ENCODE measurements around the gene PODXL2. TPM values are rescaled to one million over a fixed set of nuclear protein-coding genes. Genes with fewer than 3 reads are reported as not detected.

PODXL2 gene
- 3.8 TPM for polyA plus RNA-seq (2012; ENCODE audit: missing spikeins)

DNA sequence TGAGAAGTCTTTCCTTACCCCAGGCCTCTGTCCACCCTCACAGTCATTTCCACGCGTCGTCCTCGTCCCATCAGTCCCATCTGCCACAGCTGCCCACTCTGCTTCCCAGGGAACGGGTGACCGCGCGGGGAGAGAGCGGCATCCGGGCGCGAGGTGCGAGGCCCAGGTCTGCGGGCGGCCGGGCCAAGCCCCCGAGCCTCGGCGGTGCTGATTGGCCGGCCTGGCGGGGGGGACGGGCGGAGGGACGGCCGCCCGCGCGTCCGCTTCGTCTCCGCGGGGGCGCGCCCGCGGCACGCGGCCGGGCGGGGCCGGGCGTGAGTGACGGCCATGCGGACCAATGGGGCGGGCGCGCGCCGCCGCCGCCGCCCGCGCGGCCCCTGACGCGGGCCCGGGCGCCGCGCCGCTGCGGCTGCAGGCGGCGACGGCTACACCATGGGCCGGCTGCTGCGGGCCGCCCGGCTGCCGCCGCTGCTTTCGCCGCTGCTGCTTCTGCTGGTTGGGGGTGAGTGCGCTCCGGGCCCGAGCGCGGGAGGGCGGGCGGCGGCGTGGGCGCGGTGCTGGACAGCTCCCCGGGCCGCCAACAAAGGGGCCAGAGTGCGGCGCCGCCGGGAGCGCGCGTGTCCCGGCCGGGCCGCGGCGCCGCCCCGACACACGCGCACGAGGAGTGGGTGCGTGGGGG, at the start of gene PODXL2:
Gene PODXL2 (plus strand): TSS at position 398 of the 679 bp plus-strand sequence. CDS start 35 bp downstream, at position 433.
- TF ChIP-seq POLR2A (IDR thresholded peaks at IDR 0.05; ENCODE audit: low read depth, low read length): no peak
- no peak for TF ChIP-seq POLR2AphosphoS5 (IDR thresholded peaks at IDR 0.05; ENCODE audit: low read depth, low read length)
- no peak for FAIRE-seq

GRCh38 chr3:127580327-127581060, 48.5 kb upstream of the PODXL2 start:
- no peak for DNase-seq (ENCODE audit: insufficient read length)
- no peak for FAIRE-seq
- TF ChIP-seq TAF1 (IDR thresholded peaks at IDR 0.05; ENCODE audit: borderline replicate concordance, low read depth, low read length) (no peak), POLR2AphosphoS5 (IDR thresholded peaks at IDR 0.05; ENCODE audit: low read depth, low read length) (no peak), POLR2A (IDR thresholded peaks at IDR 0.05; ENCODE audit: low read depth, low read length) (no peak)

More for the DNA sequence above, at the start of gene PODXL2:
- peak; percentile 50 for DNase-seq (ENCODE audit: insufficient read length)

GRCh38 chr3:127584734-127585133, 44.3 kb upstream of the PODXL2 start:
- DNase-seq (ENCODE audit: insufficient read length) (no peak), FAIRE-seq (no peak)
- TF ChIP-seq POLR2AphosphoS5 (IDR thresholded peaks at IDR 0.05; ENCODE audit: low read depth, low read length) (no peak), POLR2A (IDR thresholded peaks at IDR 0.05; ENCODE audit: low read depth, low read length) (no peak), TAF1 (IDR thresholded peaks at IDR 0.05; ENCODE audit: borderline replicate concordance, low read depth, low read length) (no peak)

DNA sequence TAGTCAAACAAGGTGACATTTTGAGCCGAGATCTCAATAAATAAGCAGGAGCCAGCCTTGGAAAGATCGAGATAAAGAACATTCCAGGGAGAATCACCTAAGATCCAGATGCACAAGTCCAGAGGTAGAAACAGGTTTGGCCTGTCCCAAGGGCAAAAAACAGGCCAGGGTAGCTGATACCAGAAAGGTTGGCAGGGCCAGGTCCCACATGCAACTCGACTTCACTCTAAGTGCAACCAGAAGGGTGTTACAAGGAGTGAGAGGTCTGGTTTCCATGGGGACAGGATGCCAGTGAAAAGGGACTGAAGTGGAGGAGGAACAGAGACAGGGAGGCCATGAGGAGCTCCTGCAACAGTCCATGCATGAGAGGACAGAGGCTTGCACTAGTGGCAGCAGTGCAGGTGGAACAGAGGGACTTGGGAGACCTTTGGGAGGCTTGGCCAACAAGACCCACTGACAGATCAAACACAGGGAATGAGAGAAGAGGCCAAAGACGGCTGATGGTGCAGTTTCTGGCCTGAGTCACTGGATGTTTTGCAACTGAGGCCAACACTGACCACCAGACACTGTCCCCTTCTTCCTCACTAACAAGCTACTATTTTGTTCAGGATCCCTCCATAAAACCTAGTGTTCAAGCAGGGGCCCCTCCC, 43.7 kb upstream of the PODXL2 start:
- no peak for FAIRE-seq
- DNase-seq (ENCODE audit: insufficient read length): no peak
- TF ChIP-seq POLR2AphosphoS5 (IDR thresholded peaks at IDR 0.05; ENCODE audit: low read depth, low read length) (no peak), TAF1 (IDR thresholded peaks at IDR 0.05; ENCODE audit: borderline replicate concordance, low read depth, low read length) (no peak)

DNA sequence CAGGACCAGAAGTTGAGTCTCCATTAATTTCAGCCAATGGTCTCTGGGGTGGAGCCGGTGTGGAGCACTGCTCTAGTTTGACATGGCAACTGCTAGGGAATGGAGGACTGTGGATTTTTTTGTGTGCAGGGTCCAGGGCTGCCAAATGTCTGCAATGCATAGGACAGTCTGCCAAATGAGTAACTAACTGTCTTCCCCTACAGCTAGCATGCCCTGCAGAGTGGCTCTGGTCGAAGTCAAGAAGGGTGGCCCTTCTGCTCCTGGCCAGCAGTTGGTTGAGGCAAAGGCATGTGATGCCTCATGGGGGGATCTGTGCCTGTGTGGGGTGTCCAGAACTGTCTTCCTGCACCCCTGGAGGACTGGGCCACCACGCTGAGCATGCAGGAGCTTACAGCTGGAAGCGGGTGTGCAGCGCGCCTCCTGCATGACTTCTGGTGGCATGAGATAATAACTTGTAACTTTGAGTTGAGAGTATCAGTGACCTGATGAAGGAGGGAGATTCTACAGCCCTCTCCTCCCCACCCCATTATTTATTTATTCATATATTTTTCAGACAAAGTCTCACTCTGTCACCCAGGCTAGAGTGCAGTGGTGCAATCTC, 43.1 kb upstream of the PODXL2 start:
- no peak for DNase-seq (ENCODE audit: insufficient read length)
- FAIRE-seq: no peak
- TF ChIP-seq POLR2AphosphoS5 (IDR thresholded peaks at IDR 0.05; ENCODE audit: low read depth, low read length) (no peak), POLR2A (IDR thresholded peaks at IDR 0.05; ENCODE audit: low read depth, low read length) (no peak), TAF1 (IDR thresholded peaks at IDR 0.05; ENCODE audit: borderline replicate concordance, low read depth, low read length) (no peak)

DNA sequence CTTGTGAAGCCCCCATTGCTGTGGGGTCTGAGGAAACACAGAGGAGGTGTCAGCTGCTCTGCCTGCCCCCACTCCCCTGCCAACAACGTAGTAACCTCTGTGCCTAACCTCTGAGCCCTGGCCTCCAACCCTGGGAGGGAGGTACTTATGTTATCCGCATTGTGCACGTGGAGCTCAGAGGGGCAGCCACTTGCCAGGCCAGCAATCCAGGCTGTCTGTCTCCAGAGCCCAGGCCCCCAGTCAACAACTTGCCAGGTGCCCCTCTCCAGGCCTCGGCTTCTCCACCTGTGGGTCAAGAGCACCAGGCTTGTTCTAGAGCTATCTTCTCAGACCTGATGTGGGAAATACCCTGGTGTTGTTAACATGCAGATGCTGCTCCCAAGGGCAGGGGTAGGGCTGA, 41.1 kb upstream of the PODXL2 start:
- FAIRE-seq: no peak
- no peak for TF ChIP-seq TAF1 (IDR thresholded peaks at IDR 0.05; ENCODE audit: borderline replicate concordance, low read depth, low read length)
- no peak for TF ChIP-seq POLR2A (IDR thresholded peaks at IDR 0.05; ENCODE audit: low read depth, low read length)
- TF ChIP-seq POLR2AphosphoS5 (IDR thresholded peaks at IDR 0.05; ENCODE audit: low read depth, low read length): no peak
- no peak for DNase-seq (ENCODE audit: insufficient read length)

- no peak for TF ChIP-seq POLR2AphosphoS5 (IDR thresholded peaks at IDR 0.05; ENCODE audit: low read depth, low read length)
- TF ChIP-seq TAF1 (IDR thresholded peaks at IDR 0.05; ENCODE audit: borderline replicate concordance, low read depth, low read length): no peak
- TF ChIP-seq POLR2A (IDR thresholded peaks at IDR 0.05; ENCODE audit: low read depth, low read length): no peak
- DNase-seq (ENCODE audit: insufficient read length): no peak
- FAIRE-seq: no peak
Observed at GRCh38 chr3:127588806-127589577, 40.0 kb upstream of the PODXL2 start.

GRCh38 chr3:127589600-127590281, 39.2 kb upstream of the PODXL2 start:
- DNase-seq (ENCODE audit: insufficient read length) (no peak), FAIRE-seq (peak; percentile 36)
- TF ChIP-seq TAF1 (IDR thresholded peaks at IDR 0.05; ENCODE audit: borderline replicate concordance, low read depth, low read length): no peak
- no peak for TF ChIP-seq POLR2A (IDR thresholded peaks at IDR 0.05; ENCODE audit: low read depth, low read length)
- TF ChIP-seq POLR2AphosphoS5 (IDR thresholded peaks at IDR 0.05; ENCODE audit: low read depth, low read length): no peak

- peak; percentile 57 for DNase-seq (ENCODE audit: insufficient read length)
- no peak for FAIRE-seq
- peak; percentile 39; the same call in 1 of the 2 replicates for TF ChIP-seq POLR2A (IDR thresholded peaks at IDR 0.05; ENCODE audit: low read depth, low read length)
- no peak; the same call in 1 of the 2 replicates for TF ChIP-seq POLR2AphosphoS5 (IDR thresholded peaks at IDR 0.05; ENCODE audit: low read depth, low read length)
Observed at GRCh38 chr3:127590282-127590592, 38.7 kb upstream of the PODXL2 start.

- peak; percentile 90 for DNase-seq (ENCODE audit: insufficient read length)
- FAIRE-seq: peak; percentile 96
- no peak for TF ChIP-seq POLR2A (IDR thresholded peaks at IDR 0.05; ENCODE audit: low read depth, low read length)
- TF ChIP-seq TAF1 (IDR thresholded peaks at IDR 0.05; ENCODE audit: borderline replicate concordance, low read depth, low read length): peak; percentile 41; the same call in 1 of the 2 replicates
- peak; percentile 44; the same call in 1 of the 2 replicates for TF ChIP-seq POLR2AphosphoS5 (IDR thresholded peaks at IDR 0.05; ENCODE audit: low read depth, low read length)
Observed at GRCh38 chr3:127590593-127591465, 38.2 kb upstream of the PODXL2 start, which contains the start of gene TPRA1. TSS of gene TPRA1 (minus strand) at chr3:127590733. CDS start at chr3:127580146, 10,587 bp downstream.
